Bone marrow (tissue), 2 donors: ENCODE results near the gene ENC1.
A peak's percentile ranks its signal among the peaks of the same experiment; 100 is the strongest.
"Not testable (repeated sequence)": the region's sequence is repeated elsewhere in the genome, so short reads cannot be mapped to it uniquely, and the experiment has no call there.

Source experiments
- DNase-seq, 2 donors: peaks; one replicate each; lab custom pipeline; 2025; lab: John Stamatoyannopoulos, UW

The ENC1 gene

GRCh38 chr5:74640450-74640953, at the start of gene ENC1:
ENC1 (minus strand) TSS chr5:74640728; CDS start chr5:74636485, 4,243 bp downstream.
- DNase-seq = peak; percentile 74 to 99

- DNase-seq = no peak
These were observed 46.6 kb upstream of the ENC1 start for GRCh38 chr5:74686962-74687751.

- DNase-seq = no peak
These were observed 45.6 kb upstream of the ENC1 start for GRCh38 chr5:74685979-74686631.

GRCh38 chr5:74684900-74685851, 44.6 kb upstream of the ENC1 start, which contains the start of gene HEXB:
HEXB (plus strand) TSS chr5:74685233; CDS start chr5:74685261, 28 bp downstream.
- peak; percentile 71 to 76 for DNase-seq

- DNase-seq = no peak
These were observed 39.4 kb upstream of the ENC1 start for GRCh38 chr5:74679966-74680365.

- DNase-seq = not testable (repeated sequence)
These were observed 38.8 kb upstream of the ENC1 start for GRCh38 chr5:74679300-74679699.

GRCh38 chr5:74678123-74678522, 37.6 kb upstream of the ENC1 start:
- not testable (repeated sequence) for DNase-seq

GRCh38 chr5:74676466-74676865, 35.9 kb upstream of the ENC1 start:
- DNase-seq = not testable (repeated sequence)

- DNase-seq = peak in 1 of 2 donors; percentile 33
These were observed 32.7 kb upstream of the ENC1 start for GRCh38 chr5:74673011-74673790.

- no peak for DNase-seq
These were observed 31.8 kb upstream of the ENC1 start for GRCh38 chr5:74672215-74672877.

GRCh38 chr5:74670396-74671038, 30.0 kb upstream of the ENC1 start:
- DNase-seq = no peak

GRCh38 chr5:74669821-74670220, 29.3 kb upstream of the ENC1 start:
- no peak for DNase-seq

- DNase-seq = no peak
These were observed 26.9 kb upstream of the ENC1 start for GRCh38 chr5:74667396-74667795.

GRCh38 chr5:74665816-74666215, 25.3 kb upstream of the ENC1 start:
- DNase-seq = no peak

- DNase-seq = no peak
These were observed 24.7 kb upstream of the ENC1 start for GRCh38 chr5:74665273-74665672.

GRCh38 chr5:74664551-74664950, 24.0 kb upstream of the ENC1 start:
- DNase-seq = no peak

- no peak for DNase-seq
These were observed 20.3 kb upstream of the ENC1 start for GRCh38 chr5:74660873-74661272.

GRCh38 chr5:74660140-74660539, 19.6 kb upstream of the ENC1 start:
- no peak for DNase-seq

- no peak for DNase-seq
These were observed 18.6 kb upstream of the ENC1 start for GRCh38 chr5:74659172-74659571.

- no peak for DNase-seq
These were observed 16.6 kb upstream of the ENC1 start for GRCh38 chr5:74657165-74657564.
